ENCODE measurements around the gene HTRA3.

HTRA3 gene

DNA sequence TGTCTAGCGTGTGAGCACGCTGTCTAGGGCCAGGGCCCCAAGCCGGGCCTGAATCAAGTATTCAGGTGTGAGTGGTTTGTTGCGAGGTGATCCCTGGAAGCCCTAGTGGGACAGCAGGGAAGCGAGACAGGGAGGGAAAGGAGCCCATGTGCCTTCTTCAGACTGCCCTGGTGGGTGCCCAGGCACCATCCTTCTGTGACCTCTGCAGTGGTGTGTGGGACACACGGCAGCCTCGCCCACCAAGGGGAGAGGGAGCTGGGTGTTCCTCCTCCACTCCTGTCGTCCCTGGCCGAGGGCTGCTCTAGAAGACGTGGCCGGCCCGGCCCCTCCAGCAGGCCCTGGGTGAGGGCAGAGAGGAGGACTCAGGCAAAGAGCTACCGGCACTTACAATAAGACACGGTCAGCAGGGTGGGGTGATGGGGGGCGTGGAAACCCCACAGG lies 47.4 kb downstream of the HTRA3 start:
- H2AFZ ChIP-seq (ENCODE audit: low read depth, low read length, severe bottlenecking): no peak overlapping the region
- TF ChIP-seq EZH2phosphoT487 (conservative IDR thresholded peaks at IDR 0.05; ENCODE audit: low read length) (no peak), CTCF (IDR thresholded peaks at IDR 0.05; ENCODE audit: insufficient read depth, low read length, poor library complexity, severe bottlenecking) (no peak)
- H3K27ac ChIP-seq (ENCODE audit: low read depth, low read length): no peak overlapping the region
- H3K4me3 ChIP-seq (ENCODE audit: insufficient read depth, low read length, poor library complexity, severe bottlenecking): no peak overlapping the region
- no peaks in the 10 kb centered on the region for H3K27me3 ChIP-seq (ENCODE audit: low read length)
- no peaks in the 10 kb centered on the region for H3K36me3 ChIP-seq (ENCODE audit: low read length)
- H3K9me3 ChIP-seq (ENCODE audit: insufficient read depth, low read length): no peaks in the 10 kb centered on the region
- H3K9me2 ChIP-seq (replicated peaks; ENCODE audit: insufficient read depth, low read length): no peaks in the 10 kb centered on the region
- no peak overlapping the region for H3K9ac ChIP-seq (ENCODE audit: low read length)
- H3F3A ChIP-seq (ENCODE audit: insufficient read depth): no peaks in the 10 kb centered on the region
- no peak overlapping the region for H3K4me2 ChIP-seq (ENCODE audit: low read depth, low read length, poor library complexity, severe bottlenecking)
- no peaks in the 10 kb centered on the region for H4K20me1 ChIP-seq (ENCODE audit: low read depth, low read length)
- H3K79me2 ChIP-seq (ENCODE audit: insufficient read depth, low read length): no peaks in the 10 kb centered on the region

DNA sequence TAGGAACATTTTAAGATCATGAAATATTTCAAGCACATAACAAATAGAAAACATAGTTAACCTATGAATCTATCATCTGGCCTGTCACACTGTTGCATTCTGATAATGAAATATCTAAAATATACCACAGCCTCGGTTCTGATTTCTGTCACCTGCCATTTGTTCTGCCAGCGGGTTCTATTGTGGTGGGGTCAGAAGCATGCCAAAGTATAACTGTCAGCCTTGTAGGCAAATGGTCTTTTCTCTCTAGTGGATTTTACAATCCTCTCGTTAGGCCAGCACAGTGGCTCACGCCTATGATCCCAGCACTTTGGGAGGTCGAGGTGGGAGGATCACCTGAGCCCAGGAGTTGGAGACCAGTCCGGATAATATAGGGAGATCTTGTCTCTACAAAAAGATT lies 47.9 kb downstream of the HTRA3 start:
- Histone ChIP-seq H3K9me2 (replicated peaks; ENCODE audit: insufficient read depth, low read length) (no peaks in the 10 kb centered on the region), H3F3A (ENCODE audit: insufficient read depth) (no peaks in the 10 kb centered on the region), H3K4me2 (ENCODE audit: low read depth, low read length, poor library complexity, severe bottlenecking) (no peak overlapping the region), H3K9me3 (ENCODE audit: insufficient read depth, low read length) (no peaks in the 10 kb centered on the region), H3K27me3 (ENCODE audit: low read length) (no peaks in the 10 kb centered on the region), H2AFZ (ENCODE audit: low read depth, low read length, severe bottlenecking) (no peak overlapping the region), H3K36me3 (ENCODE audit: low read length) (no peaks in the 10 kb centered on the region), H3K4me3 (ENCODE audit: insufficient read depth, low read length, poor library complexity, severe bottlenecking) (no peak overlapping the region), H3K27ac (ENCODE audit: low read depth, low read length) (no peak overlapping the region), H4K20me1 (ENCODE audit: low read depth, low read length) (no peaks in the 10 kb centered on the region), H3K9ac (ENCODE audit: low read length) (no peak overlapping the region), H3K79me2 (ENCODE audit: insufficient read depth, low read length) (no peaks in the 10 kb centered on the region)
- TF ChIP-seq EZH2phosphoT487 (conservative IDR thresholded peaks at IDR 0.05; ENCODE audit: low read length) (no peak), CTCF (IDR thresholded peaks at IDR 0.05; ENCODE audit: insufficient read depth, low read length, poor library complexity, severe bottlenecking) (no peak)

DNA sequence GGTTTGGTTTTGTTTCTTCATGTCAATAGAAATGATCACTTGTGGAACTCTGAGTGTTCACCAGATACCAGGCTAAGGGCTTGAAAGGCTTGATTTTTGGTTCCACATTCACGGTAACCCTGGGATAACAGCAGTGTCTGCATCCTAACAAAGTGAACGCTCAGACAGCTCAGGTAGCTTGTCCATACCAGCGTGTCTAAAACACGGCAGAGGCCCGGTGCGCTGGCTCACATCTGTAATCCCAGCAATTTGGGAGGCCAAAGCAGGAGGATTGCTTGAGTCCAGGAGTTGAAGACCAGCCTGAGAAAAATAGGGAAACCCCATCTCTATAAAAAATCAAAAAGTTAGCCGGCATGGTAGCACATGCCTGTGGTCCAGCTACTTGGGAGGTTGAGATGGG lies 49.0 kb downstream of the HTRA3 start:
- Histone ChIP-seq H3K27me3 (ENCODE audit: low read length) (no peaks in the 10 kb centered on the region), H3F3A (ENCODE audit: insufficient read depth) (no peaks in the 10 kb centered on the region), H3K36me3 (ENCODE audit: low read length) (no peaks in the 10 kb centered on the region), H3K9me2 (replicated peaks; ENCODE audit: insufficient read depth, low read length) (no peaks in the 10 kb centered on the region), H3K4me2 (ENCODE audit: low read depth, low read length, poor library complexity, severe bottlenecking) (no peak overlapping the region), H3K79me2 (ENCODE audit: insufficient read depth, low read length) (no peaks in the 10 kb centered on the region), H2AFZ (ENCODE audit: low read depth, low read length, severe bottlenecking) (no peak overlapping the region), H3K9ac (ENCODE audit: low read length) (no peak overlapping the region), H3K4me3 (ENCODE audit: insufficient read depth, low read length, poor library complexity, severe bottlenecking) (no peak overlapping the region), H4K20me1 (ENCODE audit: low read depth, low read length) (no peaks in the 10 kb centered on the region), H3K27ac (ENCODE audit: low read depth, low read length) (no peak overlapping the region), H3K9me3 (ENCODE audit: insufficient read depth, low read length) (no peaks in the 10 kb centered on the region)
- TF ChIP-seq CTCF (IDR thresholded peaks at IDR 0.05; ENCODE audit: insufficient read depth, low read length, poor library complexity, severe bottlenecking) (no peak), EZH2phosphoT487 (conservative IDR thresholded peaks at IDR 0.05; ENCODE audit: low read length) (no peak)

Data from SU-DHL-6 (cell line).